Common myeloid progenitor, CD34-positive (primary cell): ENCODE data around the gene PPP4R1.

Source experiments
- CTCF ChIA-PET: fragments of 350-600 bp; sonication (Branson Sonifier 250); formaldehyde crosslinking; loops from one replicate; lab custom pipeline; 2021; ENCODE audit warnings: antibody characterized with exemption; lab: Charles Lee
- POLR2A ChIA-PET: fragments of 350-600 bp; sonication (Branson Sonifier 250); formaldehyde crosslinking; loops from one replicate; lab custom pipeline; 2021; ENCODE audit warnings: antibody characterized with exemption; lab: Charles Lee
- DNase-seq, 3 donors: peaks; one replicate each; pipeline versions ENCODE4 v3.0.0 to v3.0.0-alpha.2; 2013
- H3K27ac ChIP-seq, 2 experiments: 1 replicate in 1 of 2; 2 replicates in 1 of 2; pipeline ENCODE4 v1.7.0; 2013; ENCODE audit warnings: inconsistent platforms in 2 of 2, low read length in 2 of 2, mild to moderate bottlenecking in 2 of 2, low read depth in 1 of 2, moderate library complexity in 1 of 2; ENCODE audit not compliant: severe bottlenecking in 2 of 2, insufficient read depth in 1 of 2, poor library complexity in 1 of 2
- H3K27me3 ChIP-seq, 5 experiments: replicated peaks in 2 of 5; 1 replicate in 3 of 5; 2 replicates in 2 of 5; pipeline versions ENCODE4 v1.6.1 to v1.7.0; 2013; ENCODE audit warnings: low read length in 4 of 5, mild to moderate bottlenecking in 2 of 5, moderate library complexity in 2 of 5, inconsistent platforms in 1 of 5; ENCODE audit not compliant: insufficient read depth in 5 of 5, control insufficient read depth in 4 of 5
- H3K36me3 ChIP-seq, 4 experiments: 1 replicate in 2 of 4; 2 replicates in 2 of 4; pipeline versions ENCODE4 v1.6.1 to v1.7.0; 2013; ENCODE audit warnings: low read length in 3 of 4, control low read depth in 1 of 4, mild to moderate bottlenecking in 1 of 4; ENCODE audit not compliant: control insufficient read depth in 4 of 4, insufficient read depth in 4 of 4
- H3K4me1 ChIP-seq, 4 experiments: 1 replicate in 3 of 4; 2 replicates in 1 of 4; pipeline versions ENCODE4 v1.6.1 to v1.7.1; 2013; ENCODE audit warnings: low read length in 3 of 4, mild to moderate bottlenecking in 3 of 4, control low read depth in 1 of 4, inconsistent platforms in 1 of 4, moderate library complexity in 1 of 4; ENCODE audit not compliant: control insufficient read depth in 4 of 4, insufficient read depth in 4 of 4; ENCODE audit errors: control extremely low read depth in 1 of 4
- H3K4me3 ChIP-seq, 7 experiments: 1 replicate in 4 of 7; 2 replicates in 3 of 7; pipeline versions ENCODE4 v1.5.1 to v1.7.0; 2013; ENCODE audit warnings: mild to moderate bottlenecking in 7 of 7, low read length in 6 of 7, moderate library complexity in 6 of 7, inconsistent platforms in 2 of 7, low read depth in 2 of 7, control low read depth in 1 of 7; ENCODE audit not compliant: insufficient read depth in 4 of 7, control insufficient read depth in 1 of 7; ENCODE audit errors: extremely low read depth in 1 of 7
- H3K9me3 ChIP-seq, 5 experiments: 1 replicate in 4 of 5; 2 replicates in 1 of 5; pipeline versions ENCODE4 v1.6.1 to v1.7.1; 2013; ENCODE audit warnings: low read length in 4 of 5, mild to moderate bottlenecking in 2 of 5, inconsistent platforms in 1 of 5, low read depth in 1 of 5, moderate library complexity in 1 of 5; ENCODE audit not compliant: control insufficient read depth in 4 of 5, insufficient read depth in 2 of 5; ENCODE audit errors: control extremely low read depth in 1 of 5
- WGBS: methylation state at CpG from one replicate; pipeline ENCODE4 v1.1.5; 2013; ENCODE audit not compliant: insufficient coverage; 5-methylcytosine and 5-hydroxymethylcytosine counted together

Gene PPP4R1

DNA sequence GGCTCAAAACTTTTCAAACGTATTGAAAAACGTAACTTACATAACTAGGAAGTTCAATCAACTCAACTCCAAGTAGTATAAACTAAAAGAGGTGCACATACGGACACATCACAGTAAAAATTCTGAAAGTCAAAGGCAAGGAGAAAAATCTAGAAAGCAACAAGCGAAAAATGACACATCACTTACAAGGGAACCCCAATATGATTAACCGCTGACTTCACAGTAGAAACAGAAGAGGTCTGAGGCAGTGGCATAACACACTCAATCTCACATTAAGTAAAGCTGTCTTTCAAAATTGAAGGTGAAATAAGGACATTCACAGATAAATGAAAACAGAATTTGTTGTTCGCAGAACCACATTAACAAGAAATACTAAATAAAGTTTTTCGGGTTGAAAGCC is 32.7 kb downstream of the PPP4R1 start:
- POLR2A ChIA-PET = interaction anchor here (0.6 kb wide), 1 partner anchor 436 kb away, joined by 4 read pairs; no protein-coding TSS in a partner anchor
- no peaks in the 10 kb centered on the region for H3K4me1 ChIP-seq
- DNase-seq = no peak
- H3K4me3 ChIP-seq = no peak overlapping the region
- peaks cover 0 to 9% (median 3%) of the 10 kb centered on the region in 5 experiments for H3K9me3 ChIP-seq
- no CpG with 5 or more reads among the region's 7 CpGs for WGBS
- no peaks in the 10 kb centered on the region for H3K27me3 ChIP-seq
- peaks cover 26 to 75% (median 43%) of the 10 kb centered on the region in 4 experiments for H3K36me3 ChIP-seq
- CTCF ChIA-PET = no interaction called here
- no peak overlapping the region for H3K27ac ChIP-seq

DNA sequence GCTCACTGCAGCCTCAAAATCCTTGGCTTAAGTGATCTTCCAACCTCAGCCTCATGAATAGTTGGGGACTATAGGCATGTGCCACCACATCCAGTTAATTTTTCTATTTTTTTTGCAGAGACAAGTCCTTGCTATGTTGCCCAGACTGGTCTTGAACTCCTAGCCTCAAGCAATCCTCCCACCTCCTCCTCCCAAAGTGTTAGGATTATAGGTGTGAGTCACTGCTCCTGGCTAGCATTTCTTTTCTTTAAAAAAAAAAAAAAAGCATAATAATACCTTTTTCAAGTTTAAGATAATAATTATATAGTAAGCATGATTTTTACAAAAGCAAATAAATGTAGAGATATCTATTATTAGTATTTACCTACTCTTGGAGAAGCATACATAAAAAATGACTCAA is 36.1 kb downstream of the PPP4R1 start:
- Histone ChIP-seq H3K4me1 (no peaks in the 10 kb centered on the region), H3K27me3 (no peaks in the 10 kb centered on the region), H3K27ac (no peak overlapping the region), H3K4me3 (no peak overlapping the region), H3K36me3 (peaks cover 22 to 61% (median 46%) of the 10 kb centered on the region in 4 experiments), H3K9me3 (peaks cover 0 to 9% (median 3%) of the 10 kb centered on the region in 5 experiments)
- ChIA-PET CTCF (interaction anchor here (0.8 to 1.5 kb wide), 2 partner anchors 15 to 83 kb away, joined by 3 read pairs; no protein-coding TSS in a partner anchor), POLR2A (no interaction called here)
- no peak for DNase-seq

DNA sequence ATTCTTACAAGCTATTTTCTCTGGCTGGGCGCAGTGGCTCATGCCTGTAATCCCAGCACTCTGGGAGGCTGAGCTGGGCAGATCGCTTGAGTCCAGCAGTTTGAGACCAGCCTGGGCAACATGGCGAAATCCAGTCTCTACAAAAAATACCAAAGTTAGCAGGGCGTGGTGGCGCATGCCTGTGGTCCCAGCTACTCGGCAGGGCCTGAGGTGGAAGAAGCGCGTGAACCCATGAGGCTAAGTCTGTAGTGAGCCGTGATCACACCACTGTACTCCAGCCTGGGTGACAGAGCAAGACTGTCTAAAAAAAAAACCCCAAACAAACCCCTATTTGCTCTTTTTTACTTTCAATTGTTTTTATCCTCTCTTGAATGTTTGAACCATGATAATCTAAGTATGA is 37.0 kb downstream of the PPP4R1 start:
- no peak for DNase-seq
- Histone ChIP-seq H3K4me1 (no peaks in the 10 kb centered on the region), H3K36me3 (peaks cover 16 to 53% (median 40%) of the 10 kb centered on the region in 4 experiments), H3K27me3 (no peaks in the 10 kb centered on the region), H3K27ac (no peak overlapping the region), H3K9me3 (peaks cover 0 to 6% (median 3%) of the 10 kb centered on the region in 5 experiments), H3K4me3 (no peak overlapping the region)
- ChIA-PET CTCF (interaction anchor here (0.7 to 1.3 kb wide), 4 partner anchors 14 to 96 kb away, joined by 3 to 4 read pairs (median 4); no protein-coding TSS in a partner anchor), POLR2A (no interaction called here)
- 92% methylated on average over 8 of the region's 9 CpGs for WGBS

DNA sequence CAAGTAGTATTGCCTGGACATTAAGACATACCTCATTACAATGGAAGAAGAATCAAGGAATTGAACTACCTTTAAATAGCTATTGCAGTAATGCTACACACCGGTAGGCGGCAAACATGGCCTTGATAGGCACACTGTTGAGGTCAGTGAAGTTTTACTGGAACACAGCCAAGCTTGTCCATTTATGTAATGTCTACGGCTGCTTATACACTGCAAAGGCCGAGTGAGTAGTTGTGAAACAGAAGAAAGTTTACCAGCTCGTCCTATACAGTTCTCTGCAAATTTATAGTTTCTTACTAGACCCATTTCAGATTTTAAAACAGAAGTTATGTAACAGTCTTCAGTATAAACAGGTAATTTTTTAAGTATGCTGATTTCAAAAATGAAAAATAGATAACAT is 38.8 kb downstream of the PPP4R1 start:
- H3K27ac ChIP-seq = peak overlapping the region in 1 of 2 experiments; percentile 8
- H3K4me1 ChIP-seq = no peaks in the 10 kb centered on the region
- 33% methylated on average over 1 of the region's 5 CpGs for WGBS
- H3K9me3 ChIP-seq = no peaks in the 10 kb centered on the region
- ChIA-PET POLR2A (interaction anchor here (1.1 kb wide), 1 partner anchor 152 kb away, joined by 3 read pairs; no protein-coding TSS in a partner anchor), CTCF (interaction anchor here (0.7 to 2.0 kb wide), 19 partner anchors 10 to 375 kb away, joined by 3 to 10 read pairs (median 3); no protein-coding TSS in a partner anchor)
- DNase-seq = peak; percentile 74 to 80 (median 79)
- H3K27me3 ChIP-seq = no peaks in the 10 kb centered on the region
- H3K4me3 ChIP-seq = no peak overlapping the region
- H3K36me3 ChIP-seq = peaks cover 8 to 46% (median 32%) of the 10 kb centered on the region in 4 experiments

DNA sequence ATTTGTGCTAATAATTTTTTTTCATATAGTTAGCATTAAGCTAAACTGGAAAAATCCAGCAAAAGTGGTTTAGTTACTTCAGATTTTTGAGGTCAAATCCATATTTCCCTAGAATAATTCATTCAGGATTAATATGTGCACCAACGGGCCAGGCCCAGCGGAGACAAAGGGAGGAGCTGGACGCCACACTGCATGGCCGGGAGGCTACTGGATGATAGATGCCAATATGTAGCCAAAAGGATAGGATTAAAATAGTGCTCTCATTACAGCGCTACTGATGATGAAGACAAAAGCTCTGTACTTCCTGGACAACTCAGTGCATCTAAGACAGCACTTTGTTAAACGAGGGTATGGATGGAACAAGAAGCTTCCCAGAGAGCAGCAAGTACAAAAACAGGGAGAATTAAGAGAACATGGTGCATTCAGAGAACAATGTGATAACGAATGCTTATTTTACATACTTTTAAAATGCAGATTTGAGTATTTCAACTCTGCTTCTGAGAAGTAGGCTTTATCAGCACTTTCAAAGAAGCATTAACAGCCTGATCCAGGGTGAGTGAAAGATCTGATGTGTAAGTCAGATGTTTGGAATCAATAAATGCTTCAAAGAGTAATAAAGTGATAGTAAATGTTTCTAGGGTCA is 39.8 kb downstream of the PPP4R1 start:
- WGBS = 100% methylated on average over 2 of the region's 7 CpGs
- Histone ChIP-seq H3K4me3 (no peak overlapping the region), H3K4me1 (no peaks in the 10 kb centered on the region), H3K36me3 (peaks cover 12 to 49% (median 36%) of the 10 kb centered on the region in 4 experiments), H3K27me3 (no peaks in the 10 kb centered on the region), H3K27ac (no peak overlapping the region), H3K9me3 (no peaks in the 10 kb centered on the region)
- ChIA-PET POLR2A (no interaction called here), CTCF (interaction anchor here (0.7 to 2.0 kb wide), 17 partner anchors 9 to 377 kb away, joined by 3 to 10 read pairs (median 4); no protein-coding TSS in a partner anchor)
- DNase-seq = no peak

DNA sequence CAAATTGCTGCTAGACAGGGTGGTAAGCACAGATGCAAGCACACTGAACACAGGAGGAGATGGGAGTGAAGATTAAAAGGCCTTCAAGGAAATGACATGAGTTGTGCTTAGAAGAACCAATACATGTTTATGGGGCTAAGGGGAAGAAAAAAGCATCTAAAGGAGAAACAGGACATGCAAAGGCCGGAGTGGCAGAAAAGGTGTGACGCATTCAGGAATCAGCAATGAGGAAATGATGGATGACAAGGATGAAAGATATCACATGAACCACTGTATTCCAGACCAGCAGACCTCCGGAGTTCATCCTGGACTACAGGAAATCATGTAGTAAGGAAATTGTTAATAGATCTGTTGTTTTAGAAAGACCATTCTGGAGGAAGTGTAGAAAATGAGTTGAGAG is 42.8 kb downstream of the PPP4R1 start:
- Histone ChIP-seq H3K4me3 (no peak overlapping the region), H3K27me3 (no peaks in the 10 kb centered on the region), H3K9me3 (no peaks in the 10 kb centered on the region), H3K27ac (no peak overlapping the region), H3K4me1 (no peaks in the 10 kb centered on the region), H3K36me3 (peaks cover 18 to 50% (median 38%) of the 10 kb centered on the region in 4 experiments)
- 81% methylated on average over 3 of the region's 3 CpGs for WGBS
- ChIA-PET CTCF (interaction anchor here (1.1 kb wide), 1 partner anchor 9 kb away, joined by 3 read pairs; no protein-coding TSS in a partner anchor), POLR2A (no interaction called here)
- DNase-seq = no peak

DNA sequence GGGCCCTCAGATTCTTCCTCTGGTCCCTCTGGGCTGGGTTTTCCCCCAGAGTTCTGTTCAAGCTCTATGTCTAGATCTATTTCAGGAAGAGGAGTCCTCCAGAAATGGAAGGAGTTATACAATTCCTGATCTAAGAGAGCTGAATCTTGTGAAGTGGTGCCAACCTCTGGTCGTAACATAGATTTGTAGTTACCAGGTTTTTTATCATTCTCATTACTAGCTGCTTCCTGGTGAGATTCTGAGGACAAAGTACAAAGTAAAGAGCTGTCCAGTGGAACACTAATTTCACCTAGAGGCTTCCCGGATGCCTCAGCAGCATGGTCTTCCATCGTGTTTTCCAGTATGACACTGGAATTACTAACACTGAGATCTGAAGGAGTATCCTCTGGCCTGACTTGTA is 44.1 kb downstream of the PPP4R1 start:
- no peaks in the 10 kb centered on the region for H3K4me1 ChIP-seq
- H3K27me3 ChIP-seq = no peaks in the 10 kb centered on the region
- CTCF ChIA-PET = interaction anchor here (1.1 kb wide), 1 partner anchor 8 kb away, joined by 3 read pairs; no protein-coding TSS in a partner anchor
- no peak overlapping the region for H3K4me3 ChIP-seq
- POLR2A ChIA-PET = no interaction called here
- no peak overlapping the region for H3K27ac ChIP-seq
- peaks cover 18 to 60% (median 35%) of the 10 kb centered on the region in 4 experiments for H3K36me3 ChIP-seq
- 100% methylated on average over 1 of the region's 3 CpGs for WGBS
- no peaks in the 10 kb centered on the region for H3K9me3 ChIP-seq
- no peak for DNase-seq
